Nephron progenitor cell (in vitro differentiated cells): ENCODE results near the gene DHRS7.

Source experiments
- DNase-seq: peaks from one replicate; pipeline ENCODE4 v3.0.0; 2021
- H3K27ac Mint-ChIP-seq: 2 replicates; pipeline ENCODE4 v1.8.0; 2021; ENCODE audit warnings: mild to moderate bottlenecking, moderate library complexity, mixed read lengths
- H3K27me3 Mint-ChIP-seq: 2 replicates; pipeline ENCODE4 v1.8.0; 2021; ENCODE audit warnings: mild to moderate bottlenecking, low read depth, mixed read lengths; ENCODE audit not compliant: poor library complexity
- H3K36me3 Mint-ChIP-seq: 2 replicates; pipeline ENCODE4 v1.8.0; 2021; ENCODE audit warnings: low read depth, mixed read lengths
- H3K4me1 Mint-ChIP-seq: 2 replicates; pipeline ENCODE4 v1.8.0; 2021; ENCODE audit warnings: mixed read lengths
- H3K4me3 Mint-ChIP-seq: 2 replicates; pipeline ENCODE4 v1.8.0; 2021; ENCODE audit warnings: mild to moderate bottlenecking, moderate library complexity, mixed read lengths
- H3K9me3 Mint-ChIP-seq: 2 replicates; pipeline ENCODE4 v1.8.0; 2021; ENCODE audit warnings: mild to moderate bottlenecking, moderate library complexity, mixed read lengths
- TF ChIP-seq, protein P1 (sequence below): fragments of 200-600 bp; sonication (generic); IDR thresholded peaks from 2 replicates; pipeline ENCODE4 v1.5.0; 2021; ENCODE audit warnings: antibody characterized with exemption

Gene DHRS7

DNA sequence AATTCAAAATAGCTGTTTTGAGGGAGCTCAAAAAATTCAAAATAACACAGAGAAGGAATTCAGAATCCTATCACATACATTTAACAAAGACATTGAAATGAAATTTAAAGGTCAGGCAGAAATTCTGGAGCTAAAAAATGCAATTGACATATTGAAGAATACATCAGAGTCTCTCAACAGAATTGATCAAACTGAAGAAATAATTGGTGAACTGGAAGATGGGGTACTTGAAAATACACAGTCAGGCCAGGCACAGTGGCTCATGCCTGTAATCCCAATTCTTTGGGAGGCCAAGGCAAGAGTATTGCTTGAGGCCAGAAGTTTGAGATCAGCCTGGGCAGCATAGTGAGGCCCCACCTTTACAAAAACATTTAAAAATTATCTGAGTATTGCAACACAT, 34.1 kb upstream of the DHRS7 start:
- Mint-ChIP-seq H3K36me3 (peaks cover 10% of the 10 kb centered on the region), H3K4me1 (peaks cover 15% of the 10 kb centered on the region), H3K9me3 (peaks cover 35% of the 10 kb centered on the region), H3K4me3 (no peak overlapping the region), H3K27me3 (peaks cover 4% of the 10 kb centered on the region), H3K27ac (no peak overlapping the region)
- TF ChIP-seq, protein P1, sequence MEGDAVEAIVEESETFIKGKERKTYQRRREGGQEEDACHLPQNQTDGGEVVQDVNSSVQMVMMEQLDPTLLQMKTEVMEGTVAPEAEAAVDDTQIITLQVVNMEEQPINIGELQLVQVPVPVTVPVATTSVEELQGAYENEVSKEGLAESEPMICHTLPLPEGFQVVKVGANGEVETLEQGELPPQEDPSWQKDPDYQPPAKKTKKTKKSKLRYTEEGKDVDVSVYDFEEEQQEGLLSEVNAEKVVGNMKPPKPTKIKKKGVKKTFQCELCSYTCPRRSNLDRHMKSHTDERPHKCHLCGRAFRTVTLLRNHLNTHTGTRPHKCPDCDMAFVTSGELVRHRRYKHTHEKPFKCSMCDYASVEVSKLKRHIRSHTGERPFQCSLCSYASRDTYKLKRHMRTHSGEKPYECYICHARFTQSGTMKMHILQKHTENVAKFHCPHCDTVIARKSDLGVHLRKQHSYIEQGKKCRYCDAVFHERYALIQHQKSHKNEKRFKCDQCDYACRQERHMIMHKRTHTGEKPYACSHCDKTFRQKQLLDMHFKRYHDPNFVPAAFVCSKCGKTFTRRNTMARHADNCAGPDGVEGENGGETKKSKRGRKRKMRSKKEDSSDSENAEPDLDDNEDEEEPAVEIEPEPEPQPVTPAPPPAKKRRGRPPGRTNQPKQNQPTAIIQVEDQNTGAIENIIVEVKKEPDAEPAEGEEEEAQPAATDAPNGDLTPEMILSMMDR, result no peak
- DNase-seq, result no peak

DNA sequence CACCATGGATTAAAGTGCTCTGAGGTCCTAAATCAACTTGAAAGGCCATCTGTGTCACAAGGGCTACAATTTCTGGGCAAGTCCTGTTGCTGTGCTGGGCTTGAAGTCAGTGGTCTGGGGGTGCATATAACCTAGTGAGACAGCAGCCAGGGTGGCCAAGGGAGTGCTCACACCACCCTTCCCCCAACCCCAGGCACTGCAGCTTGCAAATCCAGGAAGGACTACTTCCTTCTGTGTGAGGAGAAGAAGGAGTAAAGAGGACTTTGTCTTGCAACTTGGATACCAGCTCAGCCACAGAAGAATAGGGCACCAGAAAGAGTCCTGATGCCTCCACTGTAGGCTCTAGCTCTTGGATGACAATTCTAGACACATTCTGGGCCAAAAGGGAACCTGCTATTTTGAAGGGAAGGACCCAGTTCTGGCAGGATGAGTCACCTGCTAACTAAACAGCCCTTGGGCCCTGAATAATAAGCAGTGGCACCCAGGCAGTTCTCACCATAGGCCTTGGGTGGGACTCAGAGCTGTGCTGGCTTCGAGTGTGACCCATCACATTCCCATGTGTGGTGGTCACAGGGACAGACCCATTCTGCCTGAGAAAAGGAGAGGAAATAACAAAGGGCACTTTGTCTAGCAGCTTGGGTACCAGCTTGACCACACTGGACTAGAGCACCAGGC, 32.6 kb upstream of the DHRS7 start:
- Mint-ChIP-seq H3K36me3 (peaks cover 10% of the 10 kb centered on the region), H3K27ac (no peak overlapping the region), H3K4me3 (no peak overlapping the region), H3K4me1 (peaks cover 10% of the 10 kb centered on the region), H3K9me3 (peaks cover 35% of the 10 kb centered on the region), H3K27me3 (peaks cover 6% of the 10 kb centered on the region)
- DNase-seq, result no peak
- TF ChIP-seq, protein P1, result no peak

DNA sequence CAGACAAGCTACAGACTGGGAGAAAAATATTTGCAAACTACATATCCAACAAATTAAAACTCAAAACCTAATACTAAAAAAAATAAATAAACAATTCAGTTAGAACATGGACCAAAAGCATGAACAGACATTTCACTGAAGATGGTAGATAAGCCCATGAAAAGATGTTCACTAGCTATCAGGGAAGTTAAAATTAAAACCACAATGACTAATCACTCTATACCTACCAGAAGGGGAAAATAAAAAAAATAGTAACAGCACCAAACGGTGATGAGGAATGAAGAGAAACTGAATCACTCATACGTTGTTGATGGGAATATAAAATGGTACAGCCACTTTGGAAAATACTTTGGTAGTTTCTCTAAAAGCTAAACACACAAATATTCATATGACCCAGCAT, 31.1 kb upstream of the DHRS7 start:
- TF ChIP-seq, protein P1, result no peak
- Mint-ChIP-seq H3K36me3 (peaks cover 10% of the 10 kb centered on the region), H3K27me3 (peaks cover 6% of the 10 kb centered on the region), H3K4me1 (peaks cover 10% of the 10 kb centered on the region), H3K4me3 (no peak overlapping the region), H3K9me3 (peaks cover 30% of the 10 kb centered on the region), H3K27ac (no peak overlapping the region)
- no peak for DNase-seq

DNA sequence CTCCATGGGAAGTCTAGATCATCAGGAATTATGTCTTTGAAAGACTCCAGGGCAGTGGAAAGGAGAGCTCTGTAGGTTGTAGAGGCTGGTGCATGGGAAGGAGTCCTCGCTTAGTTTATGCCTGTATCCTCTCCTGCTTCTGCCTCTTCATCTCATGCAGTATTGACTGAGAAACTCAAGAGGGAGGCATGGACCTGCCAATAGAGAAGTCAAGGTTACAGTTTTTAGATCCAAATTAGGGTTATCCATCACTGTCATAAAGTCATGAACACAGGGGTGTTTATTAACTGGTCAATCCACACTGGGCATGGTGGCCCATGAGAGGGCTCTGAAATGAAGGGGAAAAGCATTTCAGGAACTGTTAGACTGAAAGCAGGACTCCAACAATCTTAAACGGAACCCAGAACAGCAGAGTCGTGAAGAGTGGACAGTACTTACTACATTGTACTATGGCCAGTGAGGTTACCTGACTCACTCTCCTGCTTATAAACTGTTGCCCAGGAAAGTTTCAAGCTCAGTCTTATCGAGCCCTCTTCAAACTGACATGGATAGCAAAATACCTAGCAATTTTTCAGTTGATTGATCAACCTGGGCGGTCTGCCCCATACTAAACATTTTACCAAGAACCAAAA, 30.1 kb upstream of the DHRS7 start:
- peaks cover 10% of the 10 kb centered on the region for H3K36me3 Mint-ChIP-seq
- TF ChIP-seq, protein P1, result no peak
- H3K4me3 Mint-ChIP-seq, result no peak overlapping the region
- peaks cover 22% of the 10 kb centered on the region for H3K9me3 Mint-ChIP-seq
- H3K4me1 Mint-ChIP-seq, result peaks cover 10% of the 10 kb centered on the region
- H3K27me3 Mint-ChIP-seq, result peaks cover 3% of the 10 kb centered on the region
- H3K27ac Mint-ChIP-seq, result no peak overlapping the region
- DNase-seq, result no peak

DNA sequence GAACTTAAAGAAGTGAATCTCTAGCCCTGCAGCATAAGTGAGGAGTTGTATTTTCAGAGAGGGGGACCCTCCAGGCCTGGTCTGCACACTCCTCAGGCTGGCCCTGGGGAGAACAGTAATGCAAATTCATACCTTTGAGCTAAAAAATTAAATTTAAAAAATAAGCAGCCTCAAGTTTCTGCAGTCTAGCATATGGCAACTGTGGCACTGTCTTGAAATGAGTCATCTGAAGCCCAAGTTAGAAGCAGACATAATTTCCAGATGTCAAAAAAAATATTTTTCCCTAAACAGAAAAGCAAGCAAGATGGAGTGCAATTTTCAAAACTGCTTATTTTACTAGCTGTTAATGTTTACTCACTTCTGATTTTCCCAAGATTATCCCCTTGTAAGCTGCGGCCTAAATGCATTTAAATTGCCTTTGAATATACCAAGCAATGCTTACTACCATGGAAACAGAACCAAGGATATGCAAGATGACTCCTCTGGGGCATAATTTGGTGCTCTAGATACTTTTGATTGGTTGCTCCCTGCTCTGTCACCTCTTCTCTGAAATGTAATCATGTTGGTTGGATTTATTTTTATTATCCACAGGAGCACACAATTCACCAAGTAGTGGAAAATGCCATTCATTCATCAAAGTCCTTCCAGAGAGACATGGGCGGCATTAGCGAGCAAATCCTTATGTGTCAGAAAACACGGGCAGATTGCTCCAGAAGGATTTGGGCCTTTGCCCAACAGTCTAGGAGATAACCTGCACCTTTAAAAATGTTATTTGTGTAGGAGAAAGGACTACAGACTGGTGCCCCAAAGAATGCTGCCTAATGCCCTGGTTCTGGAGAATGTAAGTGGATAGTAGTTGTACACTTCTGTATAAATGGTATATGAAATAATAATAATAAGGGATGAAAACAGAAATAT, 25.0 kb upstream of the DHRS7 start:
- Mint-ChIP-seq H3K9me3 (no peaks in the 10 kb centered on the region), H3K27me3 (peaks cover 11% of the 10 kb centered on the region), H3K36me3 (no peaks in the 10 kb centered on the region), H3K4me3 (no peak overlapping the region), H3K4me1 (no peaks in the 10 kb centered on the region), H3K27ac (no peak overlapping the region)
- TF ChIP-seq, protein P1, result no peak
- DNase-seq, result no peak
